SHP77 (cell line): ENCODE data around the gene SPATA31A5.
"Not testable (repeated sequence)": the region's sequence is repeated elsewhere in the genome, so short reads cannot be mapped to it uniquely, and the experiment has no call there.

ENCODE experiments used
- DNase-seq, 2 experiments: peaks; one replicate each; lab custom pipeline; 2025; lab: John Stamatoyannopoulos, UW

SPATA31A5 gene

GRCh38 chr9:60914107-60914506 lies at the start of gene SPATA31A5:
Gene SPATA31A5, plus strand, starts transcription at chr9:60914407. Its CDS starts 29 bp downstream, at chr9:60914436.
- not testable (repeated sequence) for DNase-seq

GRCh38 chr9:60962990-60963350 lies 48.8 kb downstream of the SPATA31A5 start:
- DNase-seq = not testable (repeated sequence)

- not testable (repeated sequence) for DNase-seq
Measured at GRCh38 chr9:60966382-60966781, 52.2 kb downstream of the SPATA31A5 start.
